NB4 (cell line): ENCODE results near the gene KAZN.

Experiments
- DNase-seq: peaks from one replicate; pipeline ENCODE4 v3.0.0; 2010; ENCODE audit warnings: low read depth
- H3K4me3 ChIP-seq: one replicate; pipeline ENCODE4 v1.5.1; 2011; ENCODE audit warnings: mild to moderate bottlenecking, low read depth, low read length, moderate library complexity
- MYC ChIP-seq: IDR thresholded peaks from 2 replicates; pipeline ENCODE4 v1.6.1; 2011; ENCODE audit warnings: low read depth, low read length
- POLR2A ChIP-seq: IDR thresholded peaks from 2 replicates; pipeline ENCODE4 v1.6.1; 2011; ENCODE audit warnings: mild to moderate bottlenecking; ENCODE audit not compliant: insufficient read length; ENCODE audit errors: extremely low read depth
- TF ChIP-seq, protein P1 (sequence below): IDR thresholded peaks from 2 replicates; pipeline ENCODE4 v1.6.1; 2011; ENCODE audit warnings: low read depth, low read length
- TF ChIP-seq, protein P2 (sequence below): IDR thresholded peaks from one replicate; pipeline ENCODE4 v1.5.1; 2012; ENCODE audit warnings: low read depth, low read length

Gene KAZN

DNA sequence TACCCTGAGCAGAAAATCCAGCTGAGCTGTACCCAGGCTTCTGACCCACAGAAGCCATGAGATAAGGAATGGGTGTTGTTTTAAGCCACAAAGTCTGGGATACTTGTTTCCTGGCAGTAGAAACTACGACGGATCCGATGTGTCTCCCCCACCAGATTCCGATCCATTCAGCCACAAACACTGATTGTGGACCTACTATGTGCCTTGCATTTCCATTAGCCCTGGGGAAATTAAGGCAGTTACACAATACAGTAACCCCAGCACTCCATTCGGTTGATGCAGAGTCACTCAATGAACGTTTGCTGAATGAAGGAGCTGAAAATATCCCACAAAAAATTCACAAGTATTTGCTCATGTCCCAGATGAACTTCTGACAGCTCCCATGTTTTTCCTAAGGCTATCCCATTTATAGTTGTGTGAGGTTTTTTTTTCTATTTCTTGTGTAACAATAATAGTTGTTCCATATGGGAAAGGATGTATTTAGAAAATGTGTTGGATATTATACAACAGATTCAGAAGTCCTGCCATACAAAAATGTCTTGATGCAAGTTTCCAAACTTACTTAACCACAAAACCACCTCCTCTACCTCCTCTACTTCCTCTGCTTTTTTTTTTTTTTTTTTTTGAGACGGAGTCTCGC is 29.6 kb upstream of the KAZN start:
- DNase-seq: peak; percentile 5
- TF ChIP-seq, protein P1, sequence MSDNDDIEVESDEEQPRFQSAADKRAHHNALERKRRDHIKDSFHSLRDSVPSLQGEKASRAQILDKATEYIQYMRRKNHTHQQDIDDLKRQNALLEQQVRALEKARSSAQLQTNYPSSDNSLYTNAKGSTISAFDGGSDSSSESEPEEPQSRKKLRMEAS: no peak
- no peak for TF ChIP-seq MYC
- TF ChIP-seq, protein P2, sequence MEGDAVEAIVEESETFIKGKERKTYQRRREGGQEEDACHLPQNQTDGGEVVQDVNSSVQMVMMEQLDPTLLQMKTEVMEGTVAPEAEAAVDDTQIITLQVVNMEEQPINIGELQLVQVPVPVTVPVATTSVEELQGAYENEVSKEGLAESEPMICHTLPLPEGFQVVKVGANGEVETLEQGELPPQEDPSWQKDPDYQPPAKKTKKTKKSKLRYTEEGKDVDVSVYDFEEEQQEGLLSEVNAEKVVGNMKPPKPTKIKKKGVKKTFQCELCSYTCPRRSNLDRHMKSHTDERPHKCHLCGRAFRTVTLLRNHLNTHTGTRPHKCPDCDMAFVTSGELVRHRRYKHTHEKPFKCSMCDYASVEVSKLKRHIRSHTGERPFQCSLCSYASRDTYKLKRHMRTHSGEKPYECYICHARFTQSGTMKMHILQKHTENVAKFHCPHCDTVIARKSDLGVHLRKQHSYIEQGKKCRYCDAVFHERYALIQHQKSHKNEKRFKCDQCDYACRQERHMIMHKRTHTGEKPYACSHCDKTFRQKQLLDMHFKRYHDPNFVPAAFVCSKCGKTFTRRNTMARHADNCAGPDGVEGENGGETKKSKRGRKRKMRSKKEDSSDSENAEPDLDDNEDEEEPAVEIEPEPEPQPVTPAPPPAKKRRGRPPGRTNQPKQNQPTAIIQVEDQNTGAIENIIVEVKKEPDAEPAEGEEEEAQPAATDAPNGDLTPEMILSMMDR: no peak
- TF ChIP-seq POLR2A: no peak
- H3K4me3 ChIP-seq: no peak overlapping the region

DNA sequence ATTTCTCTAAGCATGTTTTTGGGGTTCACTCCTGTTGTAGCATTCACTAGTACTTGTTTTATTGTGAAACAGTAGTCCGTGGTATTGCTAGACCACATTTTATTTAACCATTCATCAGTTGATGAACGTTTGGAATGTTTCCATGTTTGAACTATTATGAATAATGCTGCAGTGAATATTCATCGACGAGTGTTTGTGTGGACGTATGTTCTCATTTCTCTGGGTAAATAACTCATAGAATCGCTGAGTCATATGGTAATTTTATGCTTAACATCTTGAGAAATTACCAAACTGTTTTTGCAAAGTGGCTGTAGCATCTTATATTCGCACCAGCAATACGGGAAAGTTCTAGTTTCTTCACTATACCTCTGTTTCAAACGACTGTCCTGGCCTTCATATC is 28.0 kb upstream of the KAZN start:
- no peak for DNase-seq
- TF ChIP-seq POLR2A: no peak
- TF ChIP-seq, protein P2: no peak
- H3K4me3 ChIP-seq: no peak overlapping the region

DNA sequence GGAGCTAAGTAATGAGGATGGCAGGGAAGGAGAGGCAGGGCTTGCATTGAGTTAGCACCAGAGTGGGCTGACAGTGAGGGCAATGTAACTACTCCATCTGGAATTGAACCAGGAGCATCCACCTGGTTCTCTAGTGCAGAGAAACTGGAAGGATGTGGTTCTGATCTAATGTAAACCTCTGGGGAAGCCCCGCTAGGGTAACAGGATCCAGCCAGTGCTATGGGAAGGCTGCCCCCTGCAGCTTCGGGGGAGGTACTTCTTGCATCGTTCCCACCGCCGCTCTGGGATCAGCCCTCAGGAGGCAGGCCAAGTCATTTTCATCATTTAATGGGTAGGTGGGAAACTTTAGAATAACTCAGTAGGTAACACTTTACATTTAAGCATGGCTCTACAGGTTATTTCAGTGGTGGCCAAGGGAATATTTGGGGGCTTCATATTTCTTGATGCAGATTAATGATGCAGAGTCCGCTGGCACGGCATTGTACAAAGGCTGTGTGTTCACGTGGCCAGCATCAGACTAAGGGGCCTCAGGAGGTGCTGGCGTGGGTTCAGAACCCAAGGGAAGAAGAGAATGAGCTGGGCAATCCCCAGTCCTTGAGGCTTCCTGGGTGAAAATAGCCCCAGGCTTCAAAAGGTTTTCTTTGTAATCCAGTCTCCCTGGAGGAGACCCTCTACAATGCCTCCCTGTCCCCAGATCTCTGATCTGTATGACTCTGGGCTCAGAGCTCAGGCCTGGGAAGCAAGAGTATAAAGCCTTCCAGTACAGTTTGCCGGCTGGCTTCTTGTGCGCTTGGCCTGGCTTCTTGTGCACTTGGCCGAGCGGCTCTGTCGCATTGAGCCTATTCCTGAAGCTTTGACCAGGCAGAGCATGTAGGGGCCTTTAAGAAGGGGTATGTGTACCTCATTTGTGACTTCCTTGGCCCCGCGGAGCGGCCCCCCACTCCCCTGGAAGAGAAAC is 26.4 kb upstream of the KAZN start:
- TF ChIP-seq, protein P2: peak; percentile 40
- TF ChIP-seq, protein P1: no peak
- TF ChIP-seq POLR2A (no peak), MYC (no peak)
- H3K4me3 ChIP-seq: no peak overlapping the region
- peak; percentile 23 for DNase-seq

DNA sequence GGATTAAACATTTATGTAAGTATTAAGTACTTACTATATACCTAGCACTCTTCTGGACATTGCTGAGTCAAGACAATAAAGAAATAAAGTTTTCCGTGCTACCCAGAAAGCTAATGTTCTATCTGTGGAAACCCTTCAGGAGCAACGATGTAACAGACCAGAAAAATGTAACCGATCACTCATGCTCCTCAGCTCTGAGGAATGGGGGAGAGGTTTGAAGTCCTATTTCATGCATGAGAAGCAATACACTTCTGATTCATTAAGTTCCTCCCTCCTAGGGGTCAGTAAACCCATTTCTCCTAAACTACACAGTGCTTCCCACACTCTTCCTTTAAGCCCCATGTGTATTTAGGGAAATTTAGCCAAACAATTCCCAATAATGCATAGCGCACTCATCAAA is 25.6 kb upstream of the KAZN start:
- no peak overlapping the region for H3K4me3 ChIP-seq
- DNase-seq: no peak
- TF ChIP-seq POLR2A (no peak), MYC (no peak)
- TF ChIP-seq, protein P2: no peak
- TF ChIP-seq, protein P1: no peak

DNA sequence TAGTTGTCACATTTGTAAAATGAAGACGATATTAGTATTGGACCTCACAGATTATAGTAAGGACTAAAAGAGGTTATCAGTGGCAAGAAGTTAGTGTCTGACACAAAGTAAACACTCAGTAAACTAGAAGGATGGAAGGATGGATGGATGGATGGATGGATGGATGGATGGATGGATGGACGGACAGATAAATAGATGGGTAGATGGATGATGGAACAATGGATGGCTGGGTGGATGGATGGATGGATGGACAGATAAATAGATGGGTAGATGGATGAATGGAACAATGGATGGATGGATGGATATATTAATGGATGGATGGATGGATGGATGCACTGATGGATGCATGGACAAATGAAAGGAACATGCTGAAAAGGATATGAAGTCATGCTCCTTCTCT is 22.3 kb upstream of the KAZN start:
- no peak overlapping the region for H3K4me3 ChIP-seq
- no peak for DNase-seq
- TF ChIP-seq POLR2A (no peak), MYC (no peak)
- TF ChIP-seq, protein P2: no peak
- TF ChIP-seq, protein P1: no peak
